Measurements from ENCODE around the gene SPAG17. TPM values are rescaled to one million over a fixed set of nuclear protein-coding genes. Genes with fewer than 3 reads are reported as not detected.

The SPAG17 gene
- 1 to 10 TPM in 1 of 2 donors, not detected in 1; 1.6 TPM for total RNA-seq

GRCh38 chr1:118185084-118185832, at the start of gene SPAG17:
SPAG17 (minus strand) TSS chr1:118185228; CDS start chr1:118185157, 71 bp downstream.
- ATAC-seq (peak; percentile 94), DNase-seq (peak; percentile 84 to 89 (median 88))
- peaks cover 17% of the 10 kb centered on the region for H3K4me1 ChIP-seq
- TF ChIP-seq CTCF (IDR thresholded peaks at IDR 0.05) (peak in 2 of 7 experiments; percentile 15 to 28), POLR2A (IDR thresholded peaks at IDR 0.05) (no peak)
- H3K9me3 ChIP-seq: no peaks in the 10 kb centered on the region
- no peaks in the 10 kb centered on the region for H3K36me3 ChIP-seq (replicated peaks in 1 of 2; ENCODE audit: insufficient read depth in 1 of 2, low read depth in 2 of 2)
- no peaks in the 10 kb centered on the region for H3K27me3 ChIP-seq
- H3K4me3 ChIP-seq: peak within 1 kb of the TSS in 1 of 2 donors; percentile 25
- intact Hi-C loops (cut with DNase I): no loop called here
- peak within 1 kb of the TSS in 2 of 4 donors; percentile 22 to 25 for H3K27ac ChIP-seq
- WGBS, 2 donors: 3 to 6% methylated on average over 15 to 30 of the region's 30 CpGs

GRCh38 chr1:118225471-118225870, 40.4 kb upstream of the SPAG17 start:
- no peak for TF ChIP-seq CTCF (IDR thresholded peaks at IDR 0.05)
- no peak for TF ChIP-seq POLR2A (IDR thresholded peaks at IDR 0.05)
- intact Hi-C loops (cut with DNase I): no loop called here
- WGBS, 2 donors: 77 to 80% methylated on average over 6 of the region's 6 CpGs

GRCh38 chr1:118223426-118223825, 38.4 kb upstream of the SPAG17 start:
- Histone ChIP-seq H3K9me3 (no peaks in the 10 kb centered on the region), H3K36me3 (replicated peaks in 1 of 2; ENCODE audit: insufficient read depth in 1 of 2, low read depth in 2 of 2) (no peaks in the 10 kb centered on the region), H3K27ac (no peak overlapping the region), H3K27me3 (no peaks in the 10 kb centered on the region), H3K4me1 (no peaks in the 10 kb centered on the region), H3K4me3 (no peak overlapping the region)
- DNase-seq (peak in 3 of 4 donors; percentile 8 to 19 (median 12)), ATAC-seq (no peak)
- TF ChIP-seq POLR2A (IDR thresholded peaks at IDR 0.05) (no peak), CTCF (IDR thresholded peaks at IDR 0.05) (peak in 4 of 7 experiments; percentile 13 to 33 (median 24))
- WGBS, 2 donors: 43 to 48% methylated on average over 1 of the region's 1 CpG
- intact Hi-C loops (cut with DNase I): no loop called here

More at GRCh38 chr1:118225471-118225870, 40.4 kb upstream of the SPAG17 start:
- Histone ChIP-seq H3K36me3 (replicated peaks in 1 of 2; ENCODE audit: insufficient read depth in 1 of 2, low read depth in 2 of 2) (no peaks in the 10 kb centered on the region), H3K4me1 (no peaks in the 10 kb centered on the region), H3K27me3 (no peaks in the 10 kb centered on the region), H3K27ac (no peak overlapping the region), H3K4me3 (no peak overlapping the region), H3K9me3 (no peaks in the 10 kb centered on the region)
- ATAC-seq: no peak
- no peak for DNase-seq

- no peak overlapping the region for H3K4me3 ChIP-seq
- H3K27ac ChIP-seq: no peak overlapping the region
- no peak for TF ChIP-seq CTCF (IDR thresholded peaks at IDR 0.05)
- TF ChIP-seq POLR2A (IDR thresholded peaks at IDR 0.05): no peak
- H3K27me3 ChIP-seq: no peaks in the 10 kb centered on the region
- DNase-seq (no peak), ATAC-seq (no peak)
- H3K4me1 ChIP-seq: no peaks in the 10 kb centered on the region
- H3K9me3 ChIP-seq: no peaks in the 10 kb centered on the region
- intact Hi-C loops (cut with DNase I): no loop called here
- no peaks in the 10 kb centered on the region for H3K36me3 ChIP-seq (replicated peaks in 1 of 2; ENCODE audit: insufficient read depth in 1 of 2, low read depth in 2 of 2)
- 86 to 93% methylated on average over 2 of the region's 2 CpGs for WGBS, 2 donors
These were observed 34.4 kb upstream of the SPAG17 start for GRCh38 chr1:118219438-118219837.

All from body of pancreas (tissue), 4 donors.